HEK293 (cell line): Measurements from ENCODE around the gene DISP3.

Experiments
- CTCF ChIA-PET: fragments of 350-600 bp; formaldehyde crosslinking; extraction: SDS; loops from one replicate; lab custom pipeline; 2021; ENCODE audit warnings: antibody characterized with exemption; lab: Yijun Ruan, JAX
- POLR2A ChIA-PET: fragments of 300-600 bp; formaldehyde crosslinking; extraction: SDS; loops from one replicate; lab custom pipeline; 2020; ENCODE audit warnings: antibody characterized with exemption, inconsistent platforms; lab: Yijun Ruan, JAX
- H3K27ac ChIP-seq: fragments of 200-500 bp; sonication (Bioruptor generic); 2 replicates; pipeline ENCODE4 v1.5.1; 2014; ENCODE audit warnings: low read depth, low read length, control low read depth, inconsistent platforms; ENCODE audit errors: extremely low read depth
- H3K36me3 ChIP-seq, 2 experiments: fragments of 200-500 bp in 1 of 2; sonication (Bioruptor generic) in 1 of 2; 1 replicate in 1 of 2; 2 replicates in 1 of 2; pipeline ENCODE4 v1.5.1; 2014 to 2017; ENCODE audit warnings: inconsistent platforms in 2 of 2, low read length in 2 of 2; ENCODE audit not compliant: control insufficient read depth in 2 of 2, insufficient read depth in 1 of 2
- H3K4me1 ChIP-seq: fragments of 200-500 bp; sonication (Bioruptor generic); 2 replicates; pipeline ENCODE4 v1.5.1; 2014; ENCODE audit warnings: mild to moderate bottlenecking, low read length, inconsistent platforms; ENCODE audit not compliant: control insufficient read depth, insufficient read depth
- H3K4me3 ChIP-seq: 2 replicates; pipeline ENCODE4 v1.5.1; 2011; ENCODE audit warnings: low read depth, mild to moderate bottlenecking, control low read depth, low read length, moderate library complexity
- H3K9me3 ChIP-seq: fragments of 200-500 bp; sonication (Bioruptor generic); 2 replicates; pipeline ENCODE4 v1.5.1; 2014; ENCODE audit warnings: low read depth, low read length, inconsistent platforms; ENCODE audit not compliant: control insufficient read depth, insufficient read depth
- INSM2 ChIP-seq: fragments of 450-650 bp; formaldehyde crosslinking; IDR thresholded peaks from 2 replicates; pipeline ENCODE4 v1.5.1; 2016; ENCODE audit warnings: missing biosample characterization, missing genetic modification characterization
- KLF8 ChIP-seq: fragments of 450-650 bp; formaldehyde crosslinking; IDR thresholded peaks from 2 replicates; pipeline ENCODE4 v1.5.1; 2016; ENCODE audit warnings: missing biosample characterization, missing genetic modification characterization
- TRIM28 ChIP-seq: IDR thresholded peaks from 2 replicates; pipeline ENCODE4 v1.6.1; 2011; ENCODE audit warnings: low read length, control low read depth, borderline replicate concordance
- ZFP69B ChIP-seq: fragments of 450-650 bp; formaldehyde crosslinking; IDR thresholded peaks from 2 replicates; pipeline ENCODE4 v1.5.1; 2016; ENCODE audit warnings: missing biosample characterization, missing genetic modification characterization
- ZNF133 ChIP-seq: fragments of 450-650 bp; formaldehyde crosslinking; IDR thresholded peaks from 2 replicates; pipeline ENCODE4 v1.5.1; 2016; ENCODE audit warnings: missing biosample characterization, missing genetic modification characterization
- ZNF155 ChIP-seq: fragments of 450-650 bp; formaldehyde crosslinking; IDR thresholded peaks from 2 replicates; pipeline ENCODE4 v1.5.1; 2016; ENCODE audit warnings: missing biosample characterization, missing genetic modification characterization
- ZNF2 ChIP-seq: fragments of 450-650 bp; formaldehyde crosslinking; IDR thresholded peaks from 2 replicates; pipeline ENCODE4 v1.5.1; 2016; ENCODE audit warnings: missing biosample characterization, missing genetic modification characterization
- ZNF280D ChIP-seq: fragments of 450-650 bp; formaldehyde crosslinking; IDR thresholded peaks from 2 replicates; pipeline ENCODE4 v1.5.1; 2016; ENCODE audit warnings: missing biosample characterization, missing genetic modification characterization
- ZNF394 ChIP-seq: fragments of 450-650 bp; formaldehyde crosslinking; IDR thresholded peaks from 2 replicates; pipeline ENCODE4 v1.5.1; 2016; ENCODE audit warnings: missing biosample characterization, missing genetic modification characterization, mild to moderate bottlenecking, moderate library complexity, borderline replicate concordance
- ZNF416 ChIP-seq: fragments of 450-650 bp; formaldehyde crosslinking; IDR thresholded peaks from 2 replicates; pipeline ENCODE4 v1.5.1; 2016; ENCODE audit warnings: missing biosample characterization, missing genetic modification characterization
- ZNF426 ChIP-seq: fragments of 450-650 bp; formaldehyde crosslinking; IDR thresholded peaks from 2 replicates; pipeline ENCODE4 v1.5.1; 2017; ENCODE audit warnings: missing biosample characterization, missing genetic modification characterization, mild to moderate bottlenecking, inconsistent platforms, moderate library complexity
- ZNF514 ChIP-seq: fragments of 450-650 bp; formaldehyde crosslinking; IDR thresholded peaks from 2 replicates; pipeline ENCODE4 v1.5.1; 2016; ENCODE audit warnings: missing biosample characterization, missing genetic modification characterization
- ZNF629 ChIP-seq: fragments of 450-650 bp; formaldehyde crosslinking; IDR thresholded peaks from 2 replicates; pipeline ENCODE4 v1.5.1; 2017; ENCODE audit warnings: missing biosample characterization, missing genetic modification characterization
- TF ChIP-seq, protein P1 (sequence below): fragments of 450-650 bp; formaldehyde crosslinking; IDR thresholded peaks from 2 replicates; pipeline ENCODE4 v1.5.1; 2016; ENCODE audit warnings: missing biosample characterization, missing genetic modification characterization, borderline replicate concordance
- TF ChIP-seq, protein P2 (sequence below): fragments of 450-650 bp; formaldehyde crosslinking; IDR thresholded peaks from 2 replicates; pipeline ENCODE4 v1.5.1; 2016; ENCODE audit warnings: missing biosample characterization, missing genetic modification characterization

DISP3 gene

GRCh38 chr1:11576109-11576875, 97.3 kb downstream of the DISP3 start (continued):
- TF ChIP-seq, protein P1, sequence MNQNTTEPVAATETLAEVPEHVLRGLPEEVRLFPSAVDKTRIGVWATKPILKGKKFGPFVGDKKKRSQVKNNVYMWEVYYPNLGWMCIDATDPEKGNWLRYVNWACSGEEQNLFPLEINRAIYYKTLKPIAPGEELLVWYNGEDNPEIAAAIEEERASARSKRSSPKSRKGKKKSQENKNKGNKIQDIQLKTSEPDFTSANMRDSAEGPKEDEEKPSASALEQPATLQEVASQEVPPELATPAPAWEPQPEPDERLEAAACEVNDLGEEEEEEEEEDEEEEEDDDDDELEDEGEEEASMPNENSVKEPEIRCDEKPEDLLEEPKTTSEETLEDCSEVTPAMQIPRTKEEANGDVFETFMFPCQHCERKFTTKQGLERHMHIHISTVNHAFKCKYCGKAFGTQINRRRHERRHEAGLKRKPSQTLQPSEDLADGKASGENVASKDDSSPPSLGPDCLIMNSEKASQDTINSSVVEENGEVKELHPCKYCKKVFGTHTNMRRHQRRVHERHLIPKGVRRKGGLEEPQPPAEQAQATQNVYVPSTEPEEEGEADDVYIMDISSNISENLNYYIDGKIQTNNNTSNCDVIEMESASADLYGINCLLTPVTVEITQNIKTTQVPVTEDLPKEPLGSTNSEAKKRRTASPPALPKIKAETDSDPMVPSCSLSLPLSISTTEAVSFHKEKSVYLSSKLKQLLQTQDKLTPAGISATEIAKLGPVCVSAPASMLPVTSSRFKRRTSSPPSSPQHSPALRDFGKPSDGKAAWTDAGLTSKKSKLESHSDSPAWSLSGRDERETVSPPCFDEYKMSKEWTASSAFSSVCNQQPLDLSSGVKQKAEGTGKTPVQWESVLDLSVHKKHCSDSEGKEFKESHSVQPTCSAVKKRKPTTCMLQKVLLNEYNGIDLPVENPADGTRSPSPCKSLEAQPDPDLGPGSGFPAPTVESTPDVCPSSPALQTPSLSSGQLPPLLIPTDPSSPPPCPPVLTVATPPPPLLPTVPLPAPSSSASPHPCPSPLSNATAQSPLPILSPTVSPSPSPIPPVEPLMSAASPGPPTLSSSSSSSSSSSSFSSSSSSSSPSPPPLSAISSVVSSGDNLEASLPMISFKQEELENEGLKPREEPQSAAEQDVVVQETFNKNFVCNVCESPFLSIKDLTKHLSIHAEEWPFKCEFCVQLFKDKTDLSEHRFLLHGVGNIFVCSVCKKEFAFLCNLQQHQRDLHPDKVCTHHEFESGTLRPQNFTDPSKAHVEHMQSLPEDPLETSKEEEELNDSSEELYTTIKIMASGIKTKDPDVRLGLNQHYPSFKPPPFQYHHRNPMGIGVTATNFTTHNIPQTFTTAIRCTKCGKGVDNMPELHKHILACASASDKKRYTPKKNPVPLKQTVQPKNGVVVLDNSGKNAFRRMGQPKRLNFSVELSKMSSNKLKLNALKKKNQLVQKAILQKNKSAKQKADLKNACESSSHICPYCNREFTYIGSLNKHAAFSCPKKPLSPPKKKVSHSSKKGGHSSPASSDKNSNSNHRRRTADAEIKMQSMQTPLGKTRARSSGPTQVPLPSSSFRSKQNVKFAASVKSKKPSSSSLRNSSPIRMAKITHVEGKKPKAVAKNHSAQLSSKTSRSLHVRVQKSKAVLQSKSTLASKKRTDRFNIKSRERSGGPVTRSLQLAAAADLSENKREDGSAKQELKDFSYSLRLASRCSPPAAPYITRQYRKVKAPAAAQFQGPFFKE (tag by site-specific recombination) = no peak

GRCh38 chr1:11578004-11578403, 99.0 kb downstream of the DISP3 start:
- H3K27ac ChIP-seq = no peak overlapping the region
- TF ChIP-seq ZFP69B (tag by site-specific recombination) (no peak), ZNF514 (no peak), ZNF394 (no peak), ZNF426 (tag by site-specific recombination) (no peak), ZNF280D (tag by site-specific recombination) (no peak), ZNF629 (tag by site-specific recombination) (no peak), ZNF155 (tag by site-specific recombination) (no peak), ZNF2 (tag by site-specific recombination) (no peak), ZNF133 (tag by site-specific recombination) (no peak), INSM2 (tag by site-specific recombination) (no peak), ZNF416 (tag by site-specific recombination) (no peak), TRIM28 (no peak), KLF8 (tag by site-specific recombination) (no peak)
- TF ChIP-seq, protein P2, sequence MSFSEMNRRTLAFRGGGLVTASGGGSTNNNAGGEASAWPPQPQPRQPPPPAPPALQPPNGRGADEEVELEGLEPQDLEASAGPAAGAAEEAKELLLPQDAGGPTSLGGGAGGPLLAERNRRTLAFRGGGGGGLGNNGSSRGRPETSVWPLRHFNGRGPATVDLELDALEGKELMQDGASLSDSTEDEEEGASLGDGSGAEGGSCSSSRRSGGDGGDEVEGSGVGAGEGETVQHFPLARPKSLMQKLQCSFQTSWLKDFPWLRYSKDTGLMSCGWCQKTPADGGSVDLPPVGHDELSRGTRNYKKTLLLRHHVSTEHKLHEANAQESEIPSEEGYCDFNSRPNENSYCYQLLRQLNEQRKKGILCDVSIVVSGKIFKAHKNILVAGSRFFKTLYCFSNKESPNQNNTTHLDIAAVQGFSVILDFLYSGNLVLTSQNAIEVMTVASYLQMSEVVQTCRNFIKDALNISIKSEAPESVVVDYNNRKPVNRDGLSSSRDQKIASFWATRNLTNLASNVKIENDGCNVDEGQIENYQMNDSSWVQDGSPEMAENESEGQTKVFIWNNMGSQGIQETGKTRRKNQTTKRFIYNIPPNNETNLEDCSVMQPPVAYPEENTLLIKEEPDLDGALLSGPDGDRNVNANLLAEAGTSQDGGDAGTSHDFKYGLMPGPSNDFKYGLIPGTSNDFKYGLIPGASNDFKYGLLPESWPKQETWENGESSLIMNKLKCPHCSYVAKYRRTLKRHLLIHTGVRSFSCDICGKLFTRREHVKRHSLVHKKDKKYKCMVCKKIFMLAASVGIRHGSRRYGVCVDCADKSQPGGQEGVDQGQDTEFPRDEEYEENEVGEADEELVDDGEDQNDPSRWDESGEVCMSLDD = no peak
- TF ChIP-seq, all 188 proteins: peak for 0
- no peaks in the 10 kb centered on the region for H3K36me3 ChIP-seq
- no peak overlapping the region for H3K4me3 ChIP-seq
- H3K9me3 ChIP-seq = no peaks in the 10 kb centered on the region
- POLR2A ChIA-PET = no interaction called here
- H3K4me1 ChIP-seq = no peaks in the 10 kb centered on the region
- CTCF ChIA-PET = no interaction called here
